GM18526 (cell line): ENCODE measurements around the gene NME5.

Source experiments
- POLR2A ChIP-seq: IDR thresholded peaks from 3 replicates; pipeline ENCODE4 v1.6.1; 2011; ENCODE audit not compliant: insufficient read length; ENCODE audit errors: extremely low read depth

Gene NME5

GRCh38 chr5:138141734-138142133, 2.5 kb upstream of the NME5 start:
- no peak for TF ChIP-seq POLR2A

- TF ChIP-seq POLR2A, result no peak
These were observed 1.0 kb upstream of the NME5 start for GRCh38 chr5:138140268-138140667.

GRCh38 chr5:138139781-138140090, 508 bp upstream of the NME5 start:
- no peak for TF ChIP-seq POLR2A

- no peak for TF ChIP-seq POLR2A
These were observed 6.7 kb downstream of the NME5 start for GRCh38 chr5:138132543-138132942.

GRCh38 chr5:138129347-138129746, 9.9 kb downstream of the NME5 start:
- no peak for TF ChIP-seq POLR2A

- TF ChIP-seq POLR2A, result no peak
These were observed 10.9 kb downstream of the NME5 start for GRCh38 chr5:138128334-138128733.

- TF ChIP-seq POLR2A, result no peak
These were observed 24.0 kb downstream of the NME5 start for GRCh38 chr5:138115254-138115653.

- no peak for TF ChIP-seq POLR2A
These were observed 27.3 kb downstream of the NME5 start for GRCh38 chr5:138111937-138112336.

GRCh38 chr5:138111181-138111580, 28.0 kb downstream of the NME5 start:
- no peak for TF ChIP-seq POLR2A

GRCh38 chr5:138110266-138110963, 28.8 kb downstream of the NME5 start:
- no peak for TF ChIP-seq POLR2A

GRCh38 chr5:138109463-138110265, 29.6 kb downstream of the NME5 start:
- no peak for TF ChIP-seq POLR2A

- TF ChIP-seq POLR2A, result no peak
These were observed 32.0 kb downstream of the NME5 start for GRCh38 chr5:138107213-138107612.

- no peak for TF ChIP-seq POLR2A
These were observed 33.5 kb downstream of the NME5 start for GRCh38 chr5:138105709-138106108.

GRCh38 chr5:138103319-138103637, 36.0 kb downstream of the NME5 start:
- no peak for TF ChIP-seq POLR2A

- TF ChIP-seq POLR2A, result no peak
These were observed 36.5 kb downstream of the NME5 start for GRCh38 chr5:138102454-138103318.
